Lower leg skin (tissue), 3 donors: ENCODE measurements around the gene NPTX2.

Experiments used
- POLR2A ChIP-seq, 2 donors: fragments of 450-650 bp; IDR thresholded peaks; one replicate each; pipeline ENCODE4 v1.6.1; 2016 to 2017; ENCODE audit warnings: antibody characterized with exemption in 2 of 2, mild to moderate bottlenecking in 1 of 2, moderate library complexity in 1 of 2
- TF ChIP-seq, protein P1 (sequence below), 3 donors: fragments of 450-650 bp; IDR thresholded peaks; one replicate each; pipeline ENCODE4 v1.5.1; 2016; ENCODE audit warnings: antibody characterized with exemption in 3 of 3, mild to moderate bottlenecking in 3 of 3, moderate library complexity in 2 of 3

DNA sequence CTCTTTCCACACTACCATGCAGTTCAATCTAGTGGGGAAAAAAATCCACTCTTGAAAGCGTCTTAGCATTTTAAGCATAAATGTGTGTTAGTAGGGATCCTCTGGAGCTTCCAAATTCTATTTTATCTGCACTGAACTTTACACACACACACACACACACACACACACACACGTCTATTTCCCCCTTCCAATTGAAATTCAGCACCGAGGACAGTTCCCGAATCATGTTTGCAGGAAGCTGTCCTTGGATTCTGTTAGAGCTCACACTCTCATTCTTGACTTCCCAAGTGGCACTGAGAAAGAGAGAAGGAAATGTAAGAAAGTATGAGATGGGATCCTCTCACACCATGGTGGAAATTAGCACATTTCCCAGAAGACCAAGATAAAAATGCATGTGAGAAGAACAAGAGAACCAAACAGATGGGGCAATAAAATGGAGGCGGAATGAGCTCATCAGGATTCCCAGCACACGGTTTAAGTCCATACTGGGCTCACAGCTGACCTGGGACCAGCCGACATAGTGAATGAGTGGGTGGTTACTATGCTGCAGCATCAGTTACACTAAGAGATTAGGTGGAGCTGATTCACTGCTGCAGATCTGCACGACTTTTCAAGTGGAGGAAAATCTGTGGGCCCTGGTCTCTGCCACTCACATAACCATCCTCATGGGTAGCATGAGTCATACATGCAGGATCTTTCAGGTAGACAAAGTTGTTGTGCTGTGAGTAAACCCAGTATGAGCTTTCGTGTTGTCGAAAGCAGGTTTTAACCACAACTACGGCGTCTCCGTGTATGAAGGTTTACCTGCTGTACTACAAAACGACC is 3.3 kb upstream of the NPTX2 start:
- TF ChIP-seq, protein P1, sequence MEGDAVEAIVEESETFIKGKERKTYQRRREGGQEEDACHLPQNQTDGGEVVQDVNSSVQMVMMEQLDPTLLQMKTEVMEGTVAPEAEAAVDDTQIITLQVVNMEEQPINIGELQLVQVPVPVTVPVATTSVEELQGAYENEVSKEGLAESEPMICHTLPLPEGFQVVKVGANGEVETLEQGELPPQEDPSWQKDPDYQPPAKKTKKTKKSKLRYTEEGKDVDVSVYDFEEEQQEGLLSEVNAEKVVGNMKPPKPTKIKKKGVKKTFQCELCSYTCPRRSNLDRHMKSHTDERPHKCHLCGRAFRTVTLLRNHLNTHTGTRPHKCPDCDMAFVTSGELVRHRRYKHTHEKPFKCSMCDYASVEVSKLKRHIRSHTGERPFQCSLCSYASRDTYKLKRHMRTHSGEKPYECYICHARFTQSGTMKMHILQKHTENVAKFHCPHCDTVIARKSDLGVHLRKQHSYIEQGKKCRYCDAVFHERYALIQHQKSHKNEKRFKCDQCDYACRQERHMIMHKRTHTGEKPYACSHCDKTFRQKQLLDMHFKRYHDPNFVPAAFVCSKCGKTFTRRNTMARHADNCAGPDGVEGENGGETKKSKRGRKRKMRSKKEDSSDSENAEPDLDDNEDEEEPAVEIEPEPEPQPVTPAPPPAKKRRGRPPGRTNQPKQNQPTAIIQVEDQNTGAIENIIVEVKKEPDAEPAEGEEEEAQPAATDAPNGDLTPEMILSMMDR (IDR thresholded peaks at IDR 0.05): no peak
- TF ChIP-seq POLR2A (IDR thresholded peaks at IDR 0.05): no peak
